LNCAP (cell line): ENCODE measurements around the gene SPOCK3.

Experiments
- CTCF ChIP-seq: fragments of 450-650 bp; IDR thresholded peaks from 2 replicates; pipeline ENCODE4 v1.5.1; 2017; ENCODE audit warnings: mild to moderate bottlenecking

Gene SPOCK3

GRCh38 chr4:166839615-166840251 lies 394.6 kb downstream of the SPOCK3 start:
- no peak for TF ChIP-seq CTCF

GRCh38 chr4:166838975-166839614 lies 395.2 kb downstream of the SPOCK3 start:
- no peak for TF ChIP-seq CTCF

- no peak for TF ChIP-seq CTCF
These were observed 397.4 kb downstream of the SPOCK3 start for GRCh38 chr4:166836865-166837264.

- no peak for TF ChIP-seq CTCF
These were observed 406.7 kb downstream of the SPOCK3 start for GRCh38 chr4:166827629-166828028.

GRCh38 chr4:166827167-166827566 lies 407.1 kb downstream of the SPOCK3 start:
- no peak for TF ChIP-seq CTCF

- TF ChIP-seq CTCF, result no peak
These were observed 410.4 kb downstream of the SPOCK3 start for GRCh38 chr4:166823848-166824247.

GRCh38 chr4:166823126-166823525 lies 411.2 kb downstream of the SPOCK3 start:
- no peak for TF ChIP-seq CTCF
